Endothelial cell of umbilical vein (primary cell): ENCODE results near the gene KIRREL1. TPM values are rescaled to one million over a fixed set of nuclear protein-coding genes. Genes with fewer than 3 reads are reported as not detected.

Experiments used
- BruUV-seq: library from RNA; stranded (reverse); fragments of 400-500 nt; replicated peaks from 2 replicates; lab custom pipeline; 2021; lab: Mats Ljungman, UMichigan
- CTCF ChIA-PET: fragments of 300-600, 350-600 bp; sonication (Branson Sonifier 250); formaldehyde crosslinking; loops from one replicate; lab custom pipeline; 2021; ENCODE audit warnings: antibody characterized with exemption, inconsistent platforms; lab: Charles Lee
- POLR2A ChIA-PET: fragments of 300-600, 350-600 bp; sonication (Branson Sonifier 250); formaldehyde crosslinking; loops from one replicate; lab custom pipeline; 2021; ENCODE audit warnings: antibody characterized with exemption, inconsistent platforms; lab: Charles Lee
- DNase-seq: peaks from one replicate; pipeline ENCODE4 v3.0.0-alpha.2; 2011; ENCODE audit warnings: low read depth, low spot score
- FAIRE-seq: peaks from 2 replicates; lab custom pipeline; 2011; peaks lifted over from hg19 to GRCh38; lab: Jason Lieb, UNC
- H2AFZ ChIP-seq: 2 replicates; pipeline ENCODE4 v1.6.0; 2012; ENCODE audit warnings: low read depth, low read length, control low read depth, inconsistent platforms
- H3K27ac ChIP-seq: 2 replicates; pipeline ENCODE4 v1.5.1; 2011; ENCODE audit warnings: low read depth, mild to moderate bottlenecking, control low read depth, low read length, moderate library complexity; ENCODE audit not compliant: insufficient read depth
- H3K27me3 ChIP-seq, 2 experiments: 2 replicates each; pipeline versions ENCODE4 v1.6.0 to v1.6.1; 2011; ENCODE audit warnings: low read length in 2 of 2, mixed read lengths in 1 of 2; ENCODE audit not compliant: control insufficient read depth in 2 of 2, insufficient read depth in 2 of 2
- H3K36me3 ChIP-seq, 2 experiments: 2 replicates in 1 of 2; 3 replicates in 1 of 2; pipeline ENCODE4 v1.5.1; 2011; ENCODE audit warnings: low read length in 2 of 2, mild to moderate bottlenecking in 1 of 2, moderate library complexity in 1 of 2; ENCODE audit not compliant: control insufficient read depth in 2 of 2, insufficient read depth in 2 of 2; ENCODE audit errors: extremely low read depth in 1 of 2
- H3K4me1 ChIP-seq: 3 replicates; pipeline ENCODE4 v1.5.1; 2011; ENCODE audit warnings: mild to moderate bottlenecking, low read length; ENCODE audit not compliant: control insufficient read depth, insufficient read depth; ENCODE audit errors: extremely low read depth
- H3K4me2 ChIP-seq: 2 replicates; pipeline ENCODE4 v1.6.1; 2011; ENCODE audit warnings: low read length, control low read depth, mixed read lengths; ENCODE audit not compliant: insufficient read depth
- H3K4me3 ChIP-seq, 3 experiments: fragments of 200-600 bp in 1 of 3; sonication (generic), shearing (Covaris generic) in 1 of 3; replicated peaks in 1 of 3; 2 replicates each; pipeline ENCODE4 v1.5.1; 2011 to 2016; ENCODE audit warnings: control low read depth in 3 of 3, low read length in 3 of 3, mild to moderate bottlenecking in 2 of 3, inconsistent platforms in 1 of 3, low read depth in 1 of 3, moderate library complexity in 1 of 3; ENCODE audit not compliant: insufficient read depth in 1 of 3
- H3K79me2 ChIP-seq: 2 replicates; pipeline ENCODE4 v1.6.0; 2012; ENCODE audit warnings: low read length, inconsistent platforms; ENCODE audit not compliant: control insufficient read depth, insufficient read depth
- H3K9ac ChIP-seq: replicated peaks from 2 replicates; pipeline ENCODE3; 2011; ENCODE audit warnings: low read length, control low read depth; ENCODE audit not compliant: insufficient read depth; ENCODE audit errors: extremely low read depth
- H3K9me1 ChIP-seq: replicated peaks from 3 replicates; pipeline ENCODE4 v1.6.0; 2011; ENCODE audit warnings: mild to moderate bottlenecking, low read length; ENCODE audit not compliant: control insufficient read depth, insufficient read depth; ENCODE audit errors: extremely low read depth
- H3K9me3 ChIP-seq: replicated peaks from 2 replicates; pipeline ENCODE4 v1.5.1; 2012; ENCODE audit warnings: low read length, inconsistent platforms; ENCODE audit not compliant: control insufficient read depth, insufficient read depth
- H4K20me1 ChIP-seq: replicated peaks from 2 replicates; pipeline ENCODE3; 2011; ENCODE audit warnings: mild to moderate bottlenecking, low read length; ENCODE audit not compliant: control insufficient read depth, insufficient read depth; ENCODE audit errors: extremely low read depth
- CTCF ChIP-seq, 2 donors: IDR thresholded peaks; 1 replicate in 1 of 2; 2 replicates in 1 of 2; pipeline ENCODE4 v1.5.1; 2011; ENCODE audit warnings: low read length in 2 of 2, mild to moderate bottlenecking in 2 of 2, moderate library complexity in 2 of 2, control low read depth in 1 of 2, inconsistent platforms in 1 of 2, low read depth in 1 of 2; ENCODE audit not compliant: insufficient read depth in 1 of 2; ENCODE audit errors: extremely low read depth in 1 of 2
- EZH2 ChIP-seq: IDR thresholded peaks from 2 replicates; pipeline ENCODE4 v1.6.1; 2012; ENCODE audit warnings: borderline replicate concordance, low read depth, mild to moderate bottlenecking, moderate library complexity, low read length, inconsistent platforms; ENCODE audit not compliant: severe bottlenecking
- FOS ChIP-seq: IDR thresholded peaks from 2 replicates; pipeline ENCODE4 v1.6.1; 2011; ENCODE audit warnings: mild to moderate bottlenecking, low read length, moderate library complexity, borderline replicate concordance; ENCODE audit not compliant: insufficient read depth
- GATA2 ChIP-seq: IDR thresholded peaks from 2 replicates; pipeline ENCODE4 v1.7.0; 2011; ENCODE audit warnings: low read depth, mild to moderate bottlenecking, moderate library complexity, mixed read lengths, low read length; ENCODE audit not compliant: insufficient read length, insufficient read depth
- JUN ChIP-seq: IDR thresholded peaks from 2 replicates; pipeline ENCODE4 v1.6.1; 2011; ENCODE audit warnings: borderline replicate concordance, low read depth; ENCODE audit not compliant: insufficient read length, insufficient read depth
- MAX ChIP-seq: IDR thresholded peaks from 2 replicates; pipeline ENCODE4 v1.6.1; 2011; ENCODE audit not compliant: insufficient read depth, insufficient read length
- MYC ChIP-seq: IDR thresholded peaks from one replicate; pipeline ENCODE4 v1.6.1; 2011; ENCODE audit warnings: mild to moderate bottlenecking, low read depth, low read length
- POLR2A ChIP-seq: IDR thresholded peaks from 2 replicates; pipeline ENCODE4 v1.6.1; 2012; ENCODE audit warnings: low read depth, mild to moderate bottlenecking, control low read depth, low read length
- POLR2AphosphoS5 ChIP-seq: IDR thresholded peaks from 2 replicates; pipeline ENCODE4 v1.6.1; 2012; ENCODE audit warnings: low read depth, mild to moderate bottlenecking, control low read depth, low read length, moderate library complexity; ENCODE audit not compliant: insufficient read depth
- dilution Hi-C: fragments of 300-500 bp; cut with MboI; formaldehyde crosslinking; loops from one replicate; pipeline ENCODE4 v1.15.0; 2019; ENCODE audit warnings: low sequenced_read_pairs; ENCODE audit not compliant: extremely low pct_ligation_motif_present
- intact Hi-C: fragments of 100-400 bp; cut with micrococcal nuclease; formaldehyde crosslinking; loops from one replicate; pipeline ENCODE4 v1.10.0; 2022
- polyA plus RNA-seq, 4 experiments: library from polyadenylated mRNA; depleted of rRNA in 3 of 4; stranded (reverse) in 3 of 4; unstranded in 1 of 4; fragments of >200 nt; gene quantifications; 2 replicates each; pipeline versions ENCODE4 v1.2.1 to v1.2.3, GENCODE V29; 2011 to 2012; ENCODE audit warnings: missing spikeins in 1 of 4
- total RNA-seq: library from RNA; stranded (reverse); gene quantifications from 2 replicates; pipeline ENCODE4 v1.2.3, GENCODE V29; 2021

Gene KIRREL1
- total and polyA plus RNA-seq, 2 donors (not counting 3 experiments of a cell fraction or from before 2014, with no cell fraction given) = 35.6 to 57.6 TPM

- BruUV-seq = no TSS peak
- FAIRE-seq (no peak), DNase-seq (no peak)
These were observed 77.7 kb downstream of the KIRREL1 start for GRCh38 chr1:158071138-158071537.

More at GRCh38 chr1:158071138-158071537, 77.7 kb downstream of the KIRREL1 start:
- H3K4me2 ChIP-seq = no peak overlapping the region
- no peaks in the 10 kb centered on the region for H3K27me3 ChIP-seq
- no peak overlapping the region for H3K27ac ChIP-seq
- H4K20me1 ChIP-seq = no peaks in the 10 kb centered on the region
- no peak overlapping the region for H2AFZ ChIP-seq
- peaks cover 0 to 8% of the 10 kb centered on the region in 2 experiments for H3K36me3 ChIP-seq
- no peak overlapping the region for H3K9ac ChIP-seq
- CTCF ChIA-PET = no interaction called here
- H3K4me3 ChIP-seq = no peak overlapping the region
- POLR2A ChIA-PET = no interaction called here
- no peaks in the 10 kb centered on the region for H3K9me3 ChIP-seq
- intact Hi-C loops = no loop called here
- no peaks in the 10 kb centered on the region for H3K9me1 ChIP-seq
- no peaks in the 10 kb centered on the region for H3K4me1 ChIP-seq
- TF ChIP-seq CTCF (IDR thresholded peaks at IDR 0.05; ENCODE audit: extremely low read depth in 1 of 2, insufficient read depth in 1 of 2, low read depth in 1 of 2, low read length in 2 of 2) (no peak), MYC (no peak), JUN (no peak), POLR2A (no peak), GATA2 (no peak), MAX (no peak), POLR2AphosphoS5 (no peak), EZH2 (no peak), FOS (no peak)
- dilution Hi-C loops = no loop called here
- no peaks in the 10 kb centered on the region for H3K79me2 ChIP-seq
